HEK293T (cell line): ENCODE results near the gene C1QC.

Source experiments
- BHLHE40 ChIP-seq: fragments of 450-650 bp; IDR thresholded peaks from 2 replicates; pipeline ENCODE4 v1.6.1; 2016; ENCODE audit warnings: mild to moderate bottlenecking, moderate library complexity, borderline replicate concordance
- ELF4 ChIP-seq: fragments of 450-650 bp; IDR thresholded peaks from 2 replicates; pipeline ENCODE4 v1.6.1; 2017; ENCODE audit warnings: antibody characterized with exemption

DNA sequence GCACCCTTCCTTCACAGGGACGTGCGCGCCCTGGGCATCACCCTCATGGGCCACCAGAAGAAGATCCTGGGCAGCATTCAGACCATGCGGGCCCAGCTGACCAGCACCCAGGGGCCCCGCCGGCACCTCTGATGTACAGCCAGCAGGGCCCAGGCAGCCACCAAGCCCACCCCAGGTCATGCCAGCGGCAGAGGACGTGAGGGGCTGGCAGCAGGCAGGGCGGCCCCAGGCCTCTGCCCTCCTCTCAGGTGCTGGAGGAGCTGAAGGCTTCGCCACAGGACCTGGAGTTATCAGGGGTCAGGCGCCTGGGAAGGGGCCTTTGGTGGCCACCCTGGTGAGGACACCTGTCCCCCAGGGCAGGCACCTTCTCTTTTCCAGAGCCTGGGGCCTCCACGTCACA is 41.8 kb upstream of the C1QC start:
- TF ChIP-seq BHLHE40 (no peak), ELF4 (no peak)
